NCI-H2171 (cell line): Measurements from ENCODE around the gene FAM200B.

Experiments
- DNase-seq: peaks from one replicate; lab custom pipeline; 2025; lab: John Stamatoyannopoulos, UW

The FAM200B gene

GRCh38 chr4:15681372-15682241, at the start of gene FAM200B:
Gene FAM200B (plus strand): TSS chr4:15681827. CDS start chr4:15686978, 5,151 bp downstream.
- peak; percentile 84 for DNase-seq

GRCh38 chr4:15636818-15637217, 44.8 kb upstream of the FAM200B start:
- no peak for DNase-seq

GRCh38 chr4:15638418-15638817, 43.2 kb upstream of the FAM200B start:
- DNase-seq: no peak

- DNase-seq: no peak
These were observed 33.0 kb upstream of the FAM200B start for GRCh38 chr4:15648600-15648999.

- peak; percentile 0 for DNase-seq
These were observed 31.6 kb upstream of the FAM200B start for GRCh38 chr4:15649914-15650545.

GRCh38 chr4:15651676-15652075, 30.0 kb upstream of the FAM200B start:
- no peak for DNase-seq

- no peak for DNase-seq
These were observed 29.4 kb upstream of the FAM200B start for GRCh38 chr4:15652191-15652590.

GRCh38 chr4:15652841-15653240, 28.8 kb upstream of the FAM200B start:
- no peak for DNase-seq

- no peak for DNase-seq
These were observed 28.2 kb upstream of the FAM200B start for GRCh38 chr4:15653420-15653819.

GRCh38 chr4:15653864-15654592, 27.6 kb upstream of the FAM200B start:
- DNase-seq: no peak

- peak; percentile 20 for DNase-seq
These were observed 26.9 kb upstream of the FAM200B start for GRCh38 chr4:15654593-15655222.

- DNase-seq: peak; percentile 62
These were observed 26.2 kb upstream of the FAM200B start, which contains the start of gene FBXL5 for GRCh38 chr4:15655223-15656037. Gene FBXL5 (minus strand): TSS chr4:15655357. CDS start chr4:15655287, 70 bp downstream.

- no peak for DNase-seq
These were observed 25.6 kb upstream of the FAM200B start for GRCh38 chr4:15656038-15656470.

GRCh38 chr4:15657366-15657765, 24.3 kb upstream of the FAM200B start:
- DNase-seq: no peak

GRCh38 chr4:15658136-15658770, 23.4 kb upstream of the FAM200B start:
- DNase-seq: no peak

- DNase-seq: no peak
These were observed 22.8 kb upstream of the FAM200B start for GRCh38 chr4:15658781-15659180.

GRCh38 chr4:15659768-15660570, 21.7 kb upstream of the FAM200B start:
- no peak for DNase-seq

- no peak for DNase-seq
These were observed 15.8 kb upstream of the FAM200B start for GRCh38 chr4:15665753-15666365.

- no peak for DNase-seq
These were observed 14.6 kb upstream of the FAM200B start for GRCh38 chr4:15667006-15667405.
